ENCODE measurements around the gene HSD17B2.
"Not testable (repeated sequence)": the region's sequence is repeated elsewhere in the genome, so short reads cannot be mapped to it uniquely, and the experiment has no call there.

Gene HSD17B2

GRCh38 chr16:82134846-82135245 is 99.8 kb downstream of the HSD17B2 start:
- no peak for TF ChIP-seq CTCF (IDR thresholded peaks at IDR 0.05)

GRCh38 chr16:82135844-82136243 is 100.8 kb downstream of the HSD17B2 start:
- no peaks in the 10 kb centered on the region for H3K36me3 ChIP-seq
- no peak for TF ChIP-seq CTCF (IDR thresholded peaks at IDR 0.05)
- H3K27ac ChIP-seq: no peak overlapping the region
- H3K4me1 ChIP-seq (ENCODE audit: control insufficient read depth in 1 of 2, insufficient read depth in 1 of 2, low read depth in 1 of 2, low read length in 1 of 2): no peaks in the 10 kb centered on the region
- no peaks in the 10 kb centered on the region for H3K27me3 ChIP-seq
- no peaks in the 10 kb centered on the region for H3K9me3 ChIP-seq
- H3K4me3 ChIP-seq (ENCODE audit: low read depth in 1 of 2, low read length in 1 of 2): no peak overlapping the region

More at GRCh38 chr16:82134846-82135245, 99.8 kb downstream of the HSD17B2 start:
- Histone ChIP-seq H3K27me3 (no peaks in the 10 kb centered on the region), H3K9me3 (no peaks in the 10 kb centered on the region), H3K36me3 (no peaks in the 10 kb centered on the region), H3K4me1 (ENCODE audit: control insufficient read depth in 1 of 2, insufficient read depth in 1 of 2, low read depth in 1 of 2, low read length in 1 of 2) (no peaks in the 10 kb centered on the region), H3K4me3 (ENCODE audit: low read depth in 1 of 2, low read length in 1 of 2) (no peak overlapping the region), H3K27ac (no peak overlapping the region)

GRCh38 chr16:82136956-82137821 is 102.1 kb downstream of the HSD17B2 start:
- no peak overlapping the region for H3K4me3 ChIP-seq (ENCODE audit: low read depth in 1 of 2, low read length in 1 of 2)
- no peak for TF ChIP-seq CTCF (IDR thresholded peaks at IDR 0.05)
- H3K27me3 ChIP-seq: no peaks in the 10 kb centered on the region
- no peaks in the 10 kb centered on the region for H3K4me1 ChIP-seq (ENCODE audit: control insufficient read depth in 1 of 2, insufficient read depth in 1 of 2, low read depth in 1 of 2, low read length in 1 of 2)
- H3K36me3 ChIP-seq: no peaks in the 10 kb centered on the region
- no peak overlapping the region for H3K27ac ChIP-seq
- H3K9me3 ChIP-seq: no peaks in the 10 kb centered on the region

GRCh38 chr16:82137822-82138167 is 102.7 kb downstream of the HSD17B2 start:
- no peak for TF ChIP-seq CTCF (IDR thresholded peaks at IDR 0.05)
- Histone ChIP-seq H3K36me3 (no peaks in the 10 kb centered on the region), H3K9me3 (no peaks in the 10 kb centered on the region), H3K27ac (no peak overlapping the region), H3K4me1 (ENCODE audit: control insufficient read depth in 1 of 2, insufficient read depth in 1 of 2, low read depth in 1 of 2, low read length in 1 of 2) (no peaks in the 10 kb centered on the region), H3K4me3 (ENCODE audit: low read depth in 1 of 2, low read length in 1 of 2) (no peak overlapping the region), H3K27me3 (no peaks in the 10 kb centered on the region)

GRCh38 chr16:82138478-82139285 is 103.6 kb downstream of the HSD17B2 start:
- no peak for TF ChIP-seq CTCF (IDR thresholded peaks at IDR 0.05)
- H3K36me3 ChIP-seq: no peaks in the 10 kb centered on the region
- no peaks in the 10 kb centered on the region for H3K4me1 ChIP-seq (ENCODE audit: control insufficient read depth in 1 of 2, insufficient read depth in 1 of 2, low read depth in 1 of 2, low read length in 1 of 2)
- H3K9me3 ChIP-seq: no peaks in the 10 kb centered on the region
- no peaks in the 10 kb centered on the region for H3K27me3 ChIP-seq
- no peak overlapping the region for H3K27ac ChIP-seq
- no peak overlapping the region for H3K4me3 ChIP-seq (ENCODE audit: low read depth in 1 of 2, low read length in 1 of 2)

GRCh38 chr16:82139286-82139571 is 104.2 kb downstream of the HSD17B2 start:
- not testable (repeated sequence) for H3K4me1 ChIP-seq (ENCODE audit: control insufficient read depth in 1 of 2, insufficient read depth in 1 of 2, low read depth in 1 of 2, low read length in 1 of 2); H3K9me3 ChIP-seq; H3K36me3 ChIP-seq; H3K27me3 ChIP-seq; H3K4me3 ChIP-seq (ENCODE audit: low read depth in 1 of 2, low read length in 1 of 2); H3K27ac ChIP-seq
